SU-DHL-6 (cell line): Measurements from ENCODE around the gene INPP5A.

Source experiments
- H2AFZ ChIP-seq: fragments of 200-600 bp; sonication (generic); 2 replicates; pipeline ENCODE4 v1.6.1; 2014; ENCODE audit warnings: low read depth, mild to moderate bottlenecking, moderate library complexity, mixed read lengths, antibody characterized with exemption, low read length; ENCODE audit not compliant: severe bottlenecking
- H3F3A ChIP-seq: fragments of 200-600 bp; shearing (Covaris generic); 2 replicates; pipeline ENCODE4 v1.6.0; 2016; ENCODE audit warnings: antibody characterized with exemption, mild to moderate bottlenecking; ENCODE audit not compliant: insufficient read depth
- H3K27ac ChIP-seq: fragments of 200-600 bp; sonication (generic); 2 replicates; pipeline ENCODE4 v1.5.1; 2016; ENCODE audit warnings: low read depth, mild to moderate bottlenecking, low read length, moderate library complexity, mixed read lengths
- H3K27me3 ChIP-seq: fragments of 200-600 bp; sonication (generic), shearing (Covaris generic); 2 replicates; pipeline ENCODE4 v1.6.0; 2014; ENCODE audit warnings: mild to moderate bottlenecking, low read length
- H3K36me3 ChIP-seq: fragments of 200-600 bp; sonication (generic); 2 replicates; pipeline ENCODE4 v1.6.1; 2014; ENCODE audit warnings: mild to moderate bottlenecking, low read length, mixed read lengths
- H3K4me2 ChIP-seq: fragments of 300-600, 200-600 bp; shearing (Covaris generic), sonication (generic); 2 replicates; pipeline ENCODE4 v1.6.0; 2014; ENCODE audit warnings: low read length, low read depth, mild to moderate bottlenecking; ENCODE audit not compliant: poor library complexity, severe bottlenecking
- H3K4me3 ChIP-seq: fragments of 200-600 bp; sonication (generic); 2 replicates; pipeline ENCODE4 v1.5.1; 2014; ENCODE audit warnings: antibody characterized with exemption, low read length, mild to moderate bottlenecking, mixed read lengths; ENCODE audit not compliant: insufficient read depth, poor library complexity, severe bottlenecking
- H3K79me2 ChIP-seq: fragments of 200-600 bp; sonication (generic); 2 replicates; pipeline ENCODE4 v1.6.1; 2014; ENCODE audit warnings: mild to moderate bottlenecking, low read length, moderate library complexity; ENCODE audit not compliant: insufficient read depth
- H3K9ac ChIP-seq: fragments of 200-600 bp; sonication (generic); 2 replicates; pipeline ENCODE4 v1.7.0; 2014; ENCODE audit warnings: mild to moderate bottlenecking, low read length
- H3K9me2 ChIP-seq: fragments of 200-600 bp; sonication (generic); replicated peaks from 2 replicates; pipeline ENCODE4 v1.6.1; 2014; ENCODE audit warnings: low read length; ENCODE audit not compliant: insufficient read depth
- H3K9me3 ChIP-seq: fragments of 200-600 bp; sonication (generic); 2 replicates; pipeline ENCODE4 v1.6.1; 2014; ENCODE audit warnings: low read length, mixed read lengths; ENCODE audit not compliant: insufficient read depth
- H4K20me1 ChIP-seq: fragments of 200-600 bp; sonication (generic); 2 replicates; pipeline ENCODE4 v1.6.1; 2014; ENCODE audit warnings: low read depth, mild to moderate bottlenecking, antibody characterized with exemption, low read length, moderate library complexity, mixed read lengths
- EZH2phosphoT487 ChIP-seq: fragments of 200-600 bp; sonication (generic), shearing (Covaris generic); conservative IDR thresholded peaks from 2 replicates; pipeline ENCODE4 v1.6.1; 2018; ENCODE audit warnings: mild to moderate bottlenecking, antibody characterized with exemption, low read length, moderate library complexity, mixed read lengths
- TF ChIP-seq, protein P1 (sequence below): fragments of 200-600 bp; sonication (generic); IDR thresholded peaks from one replicate; pipeline ENCODE4 v1.5.1; 2017; ENCODE audit warnings: antibody characterized with exemption, mild to moderate bottlenecking, low read length, moderate library complexity; ENCODE audit not compliant: insufficient read depth, poor library complexity, severe bottlenecking

The INPP5A gene

DNA sequence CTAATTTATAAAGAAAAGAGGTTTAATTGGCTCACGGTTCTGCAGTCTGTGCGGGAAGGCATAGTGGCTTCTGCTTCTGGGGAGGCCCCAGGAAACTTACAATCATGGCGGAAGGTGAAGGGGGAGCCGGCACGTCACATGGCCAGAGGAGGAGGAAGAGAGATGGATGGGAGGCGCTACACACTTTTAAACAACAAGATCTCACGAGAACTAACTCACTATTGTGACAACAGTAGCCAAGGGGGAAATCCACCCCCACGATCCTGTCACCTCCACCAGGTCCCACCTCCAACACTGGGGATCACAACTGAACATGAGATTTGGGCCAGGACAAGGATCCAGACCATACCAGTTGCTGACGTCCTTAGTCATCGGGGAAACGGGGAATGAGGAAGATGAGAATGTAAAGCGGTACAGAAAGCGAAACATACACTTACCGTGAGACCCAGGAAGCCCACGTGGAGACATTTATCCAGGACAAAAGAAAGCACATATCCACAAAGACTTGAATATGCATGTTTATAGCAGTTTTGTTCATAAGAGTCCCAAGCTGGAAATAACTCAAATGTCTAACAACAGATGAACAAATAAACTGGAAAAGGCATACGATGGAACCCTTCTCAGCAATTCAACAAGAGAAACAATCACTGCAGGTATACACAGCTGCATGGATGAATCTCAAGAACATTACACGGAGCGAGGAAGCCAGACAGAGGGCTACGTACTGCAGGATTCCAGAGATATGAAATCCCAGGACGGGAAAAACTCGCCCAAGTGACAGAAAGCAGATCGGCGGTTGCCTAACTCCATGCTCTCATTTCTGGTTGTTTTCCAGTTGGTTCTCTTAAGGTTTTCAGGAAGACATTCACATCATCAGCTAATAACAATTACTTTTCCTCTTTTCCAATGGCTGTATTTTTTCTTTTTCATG, 26.2 kb upstream of the INPP5A start:
- no peak overlapping the region for H3K9ac ChIP-seq
- H3K4me3 ChIP-seq = no peak overlapping the region

DNA sequence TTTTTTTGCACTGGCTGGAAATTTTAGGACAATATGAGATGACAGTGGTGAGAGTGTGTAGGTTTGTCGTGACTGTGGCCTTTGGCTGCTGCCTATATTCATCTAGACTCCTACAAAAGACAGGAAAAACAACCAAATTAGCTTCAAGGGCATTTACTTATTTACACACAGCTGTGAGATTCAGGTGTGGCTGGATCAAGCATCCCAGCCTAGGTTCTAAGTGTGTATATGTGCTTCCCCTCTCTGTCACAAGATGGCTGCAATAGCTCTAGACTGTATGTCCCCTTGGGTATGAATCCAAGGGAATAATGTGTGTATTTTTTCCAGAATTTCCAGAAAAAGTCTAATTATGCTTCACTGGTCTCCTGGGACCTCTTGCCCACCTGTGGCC, 25.5 kb upstream of the INPP5A start:
- no peak overlapping the region for H3K4me3 ChIP-seq
- H3K4me2 ChIP-seq = no peak overlapping the region
- no peaks in the 10 kb centered on the region for H3K27me3 ChIP-seq
- no peaks in the 10 kb centered on the region for H3K9me3 ChIP-seq
- H3K9ac ChIP-seq = no peak overlapping the region
- no peaks in the 10 kb centered on the region for H3K36me3 ChIP-seq
- no peaks in the 10 kb centered on the region for H3F3A ChIP-seq
- no peak overlapping the region for H3K27ac ChIP-seq
- H4K20me1 ChIP-seq = no peaks in the 10 kb centered on the region
- no peaks in the 10 kb centered on the region for H3K79me2 ChIP-seq
- no peak overlapping the region for H2AFZ ChIP-seq
- H3K9me2 ChIP-seq = no peaks in the 10 kb centered on the region
- no peak for TF ChIP-seq EZH2phosphoT487
- TF ChIP-seq, protein P1, sequence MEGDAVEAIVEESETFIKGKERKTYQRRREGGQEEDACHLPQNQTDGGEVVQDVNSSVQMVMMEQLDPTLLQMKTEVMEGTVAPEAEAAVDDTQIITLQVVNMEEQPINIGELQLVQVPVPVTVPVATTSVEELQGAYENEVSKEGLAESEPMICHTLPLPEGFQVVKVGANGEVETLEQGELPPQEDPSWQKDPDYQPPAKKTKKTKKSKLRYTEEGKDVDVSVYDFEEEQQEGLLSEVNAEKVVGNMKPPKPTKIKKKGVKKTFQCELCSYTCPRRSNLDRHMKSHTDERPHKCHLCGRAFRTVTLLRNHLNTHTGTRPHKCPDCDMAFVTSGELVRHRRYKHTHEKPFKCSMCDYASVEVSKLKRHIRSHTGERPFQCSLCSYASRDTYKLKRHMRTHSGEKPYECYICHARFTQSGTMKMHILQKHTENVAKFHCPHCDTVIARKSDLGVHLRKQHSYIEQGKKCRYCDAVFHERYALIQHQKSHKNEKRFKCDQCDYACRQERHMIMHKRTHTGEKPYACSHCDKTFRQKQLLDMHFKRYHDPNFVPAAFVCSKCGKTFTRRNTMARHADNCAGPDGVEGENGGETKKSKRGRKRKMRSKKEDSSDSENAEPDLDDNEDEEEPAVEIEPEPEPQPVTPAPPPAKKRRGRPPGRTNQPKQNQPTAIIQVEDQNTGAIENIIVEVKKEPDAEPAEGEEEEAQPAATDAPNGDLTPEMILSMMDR = no peak

More for the DNA sequence above, 26.2 kb upstream of the INPP5A start:
- no peaks in the 10 kb centered on the region for H3K9me2 ChIP-seq
- no peaks in the 10 kb centered on the region for H4K20me1 ChIP-seq
- no peak overlapping the region for H2AFZ ChIP-seq
- no peaks in the 10 kb centered on the region for H3F3A ChIP-seq
- no peak for TF ChIP-seq EZH2phosphoT487
- TF ChIP-seq, protein P1 = no peak
- no peaks in the 10 kb centered on the region for H3K27me3 ChIP-seq
- no peak overlapping the region for H3K4me2 ChIP-seq
- no peaks in the 10 kb centered on the region for H3K36me3 ChIP-seq
- H3K27ac ChIP-seq = no peak overlapping the region
- no peaks in the 10 kb centered on the region for H3K79me2 ChIP-seq
- no peaks in the 10 kb centered on the region for H3K9me3 ChIP-seq

DNA sequence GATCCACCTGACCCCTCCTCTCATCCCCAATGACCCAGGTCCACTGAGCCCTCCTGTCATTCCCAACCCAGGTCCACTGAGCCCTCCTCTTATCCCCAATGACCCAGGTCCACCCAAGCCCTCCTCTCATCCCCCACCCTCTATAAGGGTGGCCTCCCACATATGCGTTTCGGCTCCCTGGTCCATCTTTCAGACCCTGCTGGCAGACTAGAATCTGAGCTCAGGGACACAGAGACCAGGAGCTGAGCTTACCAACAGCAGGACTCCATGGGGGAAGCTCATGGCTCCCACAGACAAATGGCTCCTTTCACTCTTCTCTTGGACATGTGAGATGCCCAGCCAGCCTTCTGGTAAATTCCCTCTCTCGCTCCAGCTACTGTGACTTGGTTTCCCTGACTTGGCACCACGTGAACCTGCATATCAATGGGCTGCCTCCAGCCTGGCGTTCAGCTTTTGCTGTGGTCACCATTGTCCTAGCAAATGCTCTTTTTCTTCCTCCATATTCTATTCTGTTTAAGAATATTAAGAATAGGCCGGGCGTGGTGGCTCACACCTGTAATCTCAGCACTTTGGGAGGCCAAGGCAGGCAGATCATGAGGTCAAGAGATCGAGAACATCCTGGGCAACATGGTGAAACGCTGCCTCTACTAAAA, 24.8 kb upstream of the INPP5A start:
- Histone ChIP-seq H2AFZ (no peak overlapping the region), H3K79me2 (no peaks in the 10 kb centered on the region), H3F3A (no peaks in the 10 kb centered on the region), H3K4me2 (no peak overlapping the region), H3K27ac (no peak overlapping the region), H3K9me3 (no peaks in the 10 kb centered on the region), H3K9ac (no peak overlapping the region), H4K20me1 (no peaks in the 10 kb centered on the region), H3K27me3 (no peaks in the 10 kb centered on the region), H3K4me3 (no peak overlapping the region), H3K36me3 (no peaks in the 10 kb centered on the region), H3K9me2 (no peaks in the 10 kb centered on the region)
- TF ChIP-seq, protein P1 = no peak
- TF ChIP-seq EZH2phosphoT487 = no peak
